ENCODE results near the gene MED12L.

MED12L gene

DNA sequence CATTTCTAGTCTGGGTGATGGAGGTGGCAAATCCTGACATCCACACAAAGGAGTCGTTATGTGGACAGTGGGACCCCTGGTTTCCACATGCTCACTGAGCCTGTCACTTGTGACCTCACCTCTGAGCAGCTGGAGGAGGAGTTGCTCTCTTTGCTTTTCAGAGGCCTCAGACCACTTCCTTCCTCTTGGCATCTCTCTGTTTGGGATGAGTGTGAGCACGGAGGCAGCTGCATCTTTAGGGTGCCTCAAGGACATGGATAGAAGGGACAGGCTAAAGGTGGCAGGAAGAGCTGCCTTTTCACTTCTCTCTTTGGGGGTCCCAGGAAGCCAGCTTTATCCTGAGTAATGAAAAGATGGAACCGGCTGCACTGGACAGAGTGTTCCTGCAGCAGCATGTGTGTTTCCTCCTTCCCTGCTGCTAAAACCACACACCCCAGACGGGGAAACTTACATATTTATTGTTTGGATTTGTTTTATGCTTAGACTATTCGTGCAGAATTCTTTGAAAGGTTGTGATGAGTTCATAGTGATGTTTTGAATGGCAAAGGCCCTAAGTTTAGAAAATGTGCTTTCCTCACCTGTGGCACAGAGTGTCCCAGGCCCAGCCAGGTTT is 85.8 kb downstream of the MED12L start:
- no peak for DNase-seq (ENCODE audit: low read depth in 2 of 2)

DNA sequence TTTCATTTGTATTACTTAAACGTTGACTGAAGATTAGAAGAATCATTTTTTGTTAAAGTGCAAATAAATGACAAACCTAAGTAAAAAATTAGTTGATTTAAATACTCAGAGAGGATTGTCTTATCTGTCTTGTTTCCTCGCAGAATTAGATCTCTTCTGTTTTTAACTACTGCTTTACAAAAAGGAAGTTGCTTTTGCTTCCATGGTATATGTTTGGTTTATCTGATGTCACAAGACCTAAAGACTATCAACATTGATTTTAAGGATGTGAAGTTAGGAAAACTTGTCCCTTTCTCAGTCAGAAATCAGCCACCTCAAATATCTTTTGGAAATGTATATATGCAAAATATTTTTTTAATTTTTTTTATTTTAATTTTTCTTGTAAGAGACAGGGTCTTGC is 88.9 kb downstream of the MED12L start:
- DNase-seq (ENCODE audit: low read depth in 2 of 2) = no peak

DNA sequence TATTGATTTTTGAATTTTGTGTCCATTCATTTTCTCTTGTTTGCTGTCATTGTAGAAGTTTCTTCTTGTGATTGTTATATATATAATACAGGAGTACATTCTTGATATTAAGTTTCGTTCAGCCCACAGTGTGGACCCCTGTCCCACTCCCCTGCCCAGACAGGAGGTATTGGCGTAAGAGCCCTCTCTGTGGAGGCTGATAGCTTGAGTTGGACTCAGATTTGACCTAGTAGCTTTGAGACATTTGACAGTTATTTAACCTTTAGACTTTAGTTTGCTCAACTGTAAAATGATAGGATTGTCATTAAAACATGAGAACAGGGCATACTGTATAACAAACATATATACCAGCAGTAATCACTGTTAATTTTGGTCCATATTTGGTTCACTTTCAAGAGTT is 90.5 kb downstream of the MED12L start:
- no peak for DNase-seq (ENCODE audit: low read depth in 2 of 2)

DNA sequence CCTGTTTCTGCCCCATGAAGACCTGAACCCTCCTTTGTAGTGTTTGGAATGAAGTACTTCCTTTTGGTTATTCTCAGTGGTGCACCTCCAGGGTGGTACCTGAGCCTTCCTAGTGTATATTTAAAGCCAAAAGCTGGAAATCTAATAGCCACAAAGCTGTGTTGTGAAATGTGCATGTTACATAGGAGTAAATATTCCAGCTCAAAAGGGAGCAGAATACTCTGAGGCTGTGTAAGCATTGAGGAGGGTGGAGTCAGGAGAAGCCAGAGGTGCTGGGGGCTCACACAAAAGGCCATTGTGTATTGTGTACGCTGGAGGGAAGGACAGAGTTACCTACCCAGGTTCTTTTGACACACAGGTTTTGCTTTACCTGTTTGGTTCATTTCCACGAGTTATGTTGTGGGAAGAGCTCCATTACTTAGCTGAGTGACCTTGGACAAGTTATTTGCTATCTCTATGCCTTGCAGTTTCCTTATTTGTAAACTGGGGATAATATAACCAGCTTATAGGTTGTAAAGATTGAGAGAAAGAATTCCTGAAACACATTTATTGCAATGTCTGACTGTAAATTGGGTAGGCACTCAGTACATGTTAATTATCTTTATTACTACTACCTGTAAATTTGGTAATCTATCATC is 92.9 kb downstream of the MED12L start:
- no peak for DNase-seq (ENCODE audit: low read depth in 2 of 2)

DNA sequence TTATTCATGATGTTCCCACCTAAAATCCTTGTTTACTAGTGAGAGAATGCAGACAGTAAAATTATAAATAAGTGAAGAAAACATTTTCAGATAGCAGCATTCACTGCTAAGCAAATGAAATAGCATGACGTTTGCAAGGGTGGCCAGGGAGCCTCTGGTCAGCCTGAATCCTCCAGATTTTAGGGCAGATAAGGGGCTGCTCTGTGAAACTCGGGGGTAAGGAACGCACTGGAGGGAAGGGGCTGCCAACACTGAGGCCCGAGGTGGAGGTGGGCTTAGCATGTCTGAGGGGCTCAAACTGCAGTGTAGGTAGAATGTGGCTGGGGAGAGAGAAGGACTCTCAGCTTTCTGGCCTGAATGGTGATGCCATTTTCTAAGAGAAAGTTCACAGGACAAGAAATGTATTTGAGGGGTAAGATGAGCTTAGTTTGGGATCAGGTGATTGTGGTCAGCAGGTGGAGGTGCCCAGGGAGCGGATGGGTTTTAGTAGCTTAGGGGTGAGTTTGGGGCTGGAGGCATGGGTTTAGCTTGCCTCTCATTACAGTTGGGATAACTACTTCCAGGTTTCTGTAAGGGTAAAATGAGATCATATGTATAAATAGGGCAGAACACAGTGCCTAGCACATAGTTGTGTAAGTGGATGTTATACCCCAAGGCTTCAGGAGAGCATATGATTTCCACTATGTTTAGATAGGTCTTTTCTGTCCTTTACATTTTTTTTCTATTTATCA is 97.0 kb downstream of the MED12L start:
- DNase-seq (ENCODE audit: low read depth in 2 of 2) = no peak

DNA sequence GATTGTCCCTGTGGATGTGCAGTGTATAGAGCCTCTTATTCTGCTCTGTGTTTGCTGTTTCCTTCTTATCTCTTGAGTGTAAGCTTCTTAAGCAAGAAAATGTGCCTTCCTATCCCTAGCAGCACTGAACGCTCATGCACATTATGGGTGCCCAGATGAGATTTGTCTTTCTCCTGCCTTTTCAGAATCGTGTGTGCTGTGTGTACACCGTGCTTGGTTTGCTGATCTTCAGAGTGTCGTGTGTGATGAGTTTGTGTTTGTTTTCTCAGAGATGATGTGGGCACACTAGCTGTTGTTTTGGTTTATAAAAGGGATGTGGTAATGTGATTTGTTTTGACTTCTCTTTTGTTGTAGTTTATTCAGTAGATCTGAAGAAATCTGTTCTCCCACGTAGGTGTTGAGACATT is 97.8 kb downstream of the MED12L start:
- no peak for DNase-seq (ENCODE audit: low read depth in 2 of 2)

DNA sequence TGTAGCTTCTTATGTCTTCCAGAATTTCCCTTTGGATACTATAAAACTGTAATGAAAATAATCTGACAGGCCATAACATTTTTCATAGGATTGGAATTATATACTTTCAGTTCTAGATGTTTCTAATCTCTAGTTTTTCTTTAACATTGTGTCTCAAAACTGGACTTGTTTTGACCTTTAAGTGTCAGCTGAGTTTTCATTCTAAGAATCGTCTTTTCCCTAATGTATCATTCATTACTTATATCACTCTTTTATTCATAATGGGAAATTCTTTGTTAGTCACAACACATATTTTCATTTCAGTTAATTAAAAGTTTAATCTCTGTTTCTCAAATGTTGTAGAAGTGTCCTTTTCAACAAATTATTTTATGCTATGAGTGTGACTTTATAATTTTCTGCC is 105.6 kb downstream of the MED12L start:
- no peak for DNase-seq (ENCODE audit: low read depth in 2 of 2)

DNA sequence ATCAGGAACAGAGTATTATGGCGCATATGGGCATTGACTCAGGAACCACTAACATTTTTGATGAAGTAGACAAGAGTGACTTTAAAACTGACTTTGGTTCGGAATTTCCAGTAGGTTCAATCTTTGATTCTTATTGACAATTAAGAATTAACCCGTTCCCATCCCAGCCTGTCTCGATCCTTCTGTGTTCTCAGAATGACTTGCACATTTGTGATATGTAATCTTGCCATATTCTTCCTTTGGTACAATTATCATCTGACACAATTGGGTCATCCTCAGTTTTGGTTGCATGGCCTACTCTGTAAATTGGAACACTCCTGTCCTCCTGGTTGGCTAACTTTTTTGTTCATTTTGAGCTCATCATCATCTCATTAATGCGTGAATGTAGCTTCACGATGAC is 107.1 kb downstream of the MED12L start:
- DNase-seq (ENCODE audit: low read depth in 2 of 2) = no peak

DNA sequence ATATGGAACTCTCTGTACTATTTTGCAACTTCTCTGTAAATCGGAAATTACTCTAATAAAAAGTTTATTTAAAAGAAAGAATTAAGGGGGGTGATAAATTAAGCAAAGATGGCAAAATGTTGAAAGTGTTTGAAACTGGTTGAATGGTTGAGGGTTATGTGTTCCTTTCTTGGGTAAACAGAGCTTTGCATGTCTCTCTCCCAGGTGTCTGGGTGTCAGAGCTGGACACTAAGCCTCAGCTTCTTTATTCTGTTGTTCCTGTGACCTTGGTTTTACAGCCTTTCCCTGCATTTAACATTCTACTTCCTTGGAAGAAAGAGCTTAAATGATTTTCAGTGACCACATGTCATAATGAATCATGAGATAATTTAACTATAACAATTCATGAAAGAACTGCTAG is 110.4 kb downstream of the MED12L start:
- no peak for DNase-seq (ENCODE audit: low read depth in 2 of 2)

DNA sequence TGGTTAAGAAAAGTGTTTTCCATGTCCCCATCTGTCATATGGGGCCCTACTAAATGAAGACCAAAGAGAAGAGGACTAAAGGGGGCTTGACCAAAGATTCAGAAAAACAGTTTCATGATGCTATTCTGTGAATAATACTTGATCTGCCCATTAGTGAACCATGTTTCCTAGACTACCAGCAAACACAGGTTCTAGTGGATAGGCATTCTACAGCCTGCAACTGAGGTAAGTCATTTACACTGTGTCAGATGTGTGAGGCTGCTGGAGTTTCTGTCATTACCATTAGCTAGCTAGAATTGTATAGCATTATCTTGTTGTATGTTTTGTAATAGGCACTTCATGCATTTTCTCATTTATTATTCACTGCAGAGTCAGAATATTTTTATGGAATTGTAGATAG is 111.0 kb downstream of the MED12L start:
- no peak for DNase-seq (ENCODE audit: low read depth in 2 of 2)

DNA sequence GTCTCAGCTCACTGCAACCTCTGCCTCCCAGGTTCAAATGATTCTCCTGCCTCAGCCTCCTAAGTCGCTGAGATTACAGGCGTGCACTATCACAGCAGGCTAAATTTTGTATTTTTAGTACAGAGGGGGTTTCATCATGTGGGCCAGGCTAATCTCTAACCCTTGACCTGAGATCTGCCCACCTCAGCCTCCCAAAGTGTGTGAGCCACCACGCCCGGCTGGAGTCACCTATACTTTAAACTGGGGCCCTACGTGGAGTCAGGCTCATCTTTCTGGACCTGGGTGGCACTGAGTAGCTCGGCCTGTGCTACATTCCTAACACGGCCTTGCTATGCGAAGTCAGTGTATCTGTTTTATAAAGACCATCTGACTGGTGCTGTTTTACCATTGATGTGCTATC is 111.8 kb downstream of the MED12L start:
- no peak for DNase-seq (ENCODE audit: low read depth in 2 of 2)

DNA sequence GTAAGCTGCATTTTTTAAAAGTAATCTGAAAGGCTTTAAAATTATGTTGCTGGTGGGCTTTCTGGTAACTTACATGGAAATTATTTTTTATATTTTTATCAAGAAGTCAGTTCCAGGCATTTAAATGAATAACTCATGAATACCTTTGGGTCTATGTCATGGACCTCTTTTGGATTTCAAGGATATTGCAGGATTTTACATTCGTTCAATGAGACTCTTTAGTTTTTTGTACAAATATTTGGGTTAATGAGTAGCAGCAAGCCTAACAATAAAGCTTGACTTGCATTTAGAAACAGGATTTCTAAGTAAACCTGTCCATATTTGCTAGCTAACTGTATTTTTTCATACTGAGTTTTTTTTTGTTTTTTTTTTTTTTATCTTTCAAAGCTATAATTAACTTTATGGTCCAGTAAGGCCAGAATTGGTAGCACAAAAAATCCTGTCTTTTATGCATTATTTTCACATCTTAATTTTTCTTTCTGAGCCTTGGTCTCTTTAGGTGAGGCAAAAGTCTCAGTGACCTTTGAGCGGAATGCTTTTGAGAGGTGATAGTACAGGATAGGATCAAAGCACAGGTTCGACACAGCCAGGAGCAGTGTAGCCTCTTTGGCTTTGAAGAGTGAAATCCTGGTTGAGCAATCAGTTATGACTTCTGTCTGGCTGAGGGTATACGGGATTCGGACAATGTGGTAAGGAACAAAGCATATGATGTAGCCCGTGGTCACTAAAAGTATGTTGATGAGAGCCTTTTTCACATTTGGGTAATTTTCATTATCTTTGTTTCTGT is 112.7 kb downstream of the MED12L start:
- no peak for DNase-seq (ENCODE audit: low read depth in 2 of 2)

DNA sequence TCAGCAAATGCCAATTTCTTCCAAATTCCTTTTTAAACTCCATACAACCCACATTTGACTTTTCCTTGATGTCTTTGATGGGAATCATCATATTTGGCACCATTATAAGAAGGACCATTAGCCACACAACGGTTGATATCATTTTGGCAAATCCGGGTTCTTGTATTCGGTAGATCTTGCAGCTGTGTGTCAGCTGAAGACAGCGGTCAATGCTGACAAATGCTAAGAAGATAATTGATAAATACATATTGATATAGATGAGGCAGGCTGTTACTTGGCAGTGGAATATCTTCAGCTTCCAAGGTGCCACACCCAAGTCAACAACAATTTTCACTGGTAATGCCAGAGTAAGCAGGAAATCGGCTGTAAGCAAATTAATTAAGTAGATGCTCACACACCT is 113.4 kb downstream of the MED12L start:
- DNase-seq (ENCODE audit: low read depth in 2 of 2) = no peak

DNA sequence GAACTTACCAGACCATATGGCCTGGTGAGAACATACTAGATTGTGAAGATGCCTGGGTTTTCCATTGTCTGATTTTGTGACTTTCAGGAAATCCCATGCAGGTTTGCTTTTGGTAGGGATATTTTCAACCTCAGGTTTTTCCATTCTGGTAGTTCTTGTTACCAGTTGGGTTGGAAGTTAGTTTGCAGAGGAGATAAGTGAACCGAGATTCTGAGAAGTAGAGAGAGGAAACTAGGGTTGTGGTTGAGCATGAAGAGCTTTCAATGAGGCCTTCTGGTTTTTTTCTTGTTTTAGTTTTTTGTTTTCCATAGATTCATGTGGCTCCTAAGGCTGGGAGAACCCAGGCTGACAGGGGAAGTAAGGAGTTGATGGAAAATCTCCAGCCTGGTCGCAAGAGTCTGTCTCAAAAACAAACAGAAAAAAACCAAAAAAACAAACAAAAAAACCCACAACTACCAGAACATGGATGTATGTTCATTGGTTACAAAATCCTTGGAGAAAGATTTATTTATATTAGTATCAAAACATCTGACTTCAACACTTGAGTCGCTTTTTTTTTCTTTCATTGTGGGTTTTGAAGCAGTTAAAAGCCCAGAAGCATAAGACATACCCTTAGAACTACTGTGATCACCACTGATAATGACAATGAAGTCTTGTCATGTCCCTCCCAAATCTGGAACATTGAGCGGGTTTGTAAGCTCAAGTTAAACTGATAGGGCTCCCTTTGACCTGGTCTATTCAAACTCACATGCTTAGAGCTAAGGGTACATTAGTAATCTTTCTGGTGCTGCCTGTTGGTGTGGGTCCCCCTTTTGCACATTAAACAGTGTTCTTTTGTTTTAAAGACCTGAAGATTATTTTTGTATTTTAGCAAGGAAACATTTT is 114.3 kb downstream of the MED12L start:
- no peak for DNase-seq (ENCODE audit: low read depth in 2 of 2)

DNA sequence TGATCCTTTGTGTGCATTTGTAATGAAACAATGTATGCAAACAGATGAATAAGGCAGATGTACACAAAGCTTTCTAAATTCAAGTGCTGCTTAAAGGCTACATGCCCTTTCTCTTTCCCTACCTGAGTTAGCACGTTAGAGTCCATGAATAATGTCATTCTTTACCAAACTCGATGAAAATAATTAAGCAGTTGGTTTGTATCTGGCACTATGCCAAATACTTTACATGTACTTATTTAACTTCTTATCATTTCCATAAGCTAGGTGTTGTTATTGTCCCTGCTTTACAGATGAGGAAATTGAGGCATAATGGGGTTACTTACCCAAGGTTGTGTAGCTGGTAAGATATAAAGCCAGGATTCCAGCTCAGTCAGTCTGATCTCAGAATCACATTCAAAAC is 115.1 kb downstream of the MED12L start:
- DNase-seq (ENCODE audit: low read depth in 2 of 2) = no peak

DNA sequence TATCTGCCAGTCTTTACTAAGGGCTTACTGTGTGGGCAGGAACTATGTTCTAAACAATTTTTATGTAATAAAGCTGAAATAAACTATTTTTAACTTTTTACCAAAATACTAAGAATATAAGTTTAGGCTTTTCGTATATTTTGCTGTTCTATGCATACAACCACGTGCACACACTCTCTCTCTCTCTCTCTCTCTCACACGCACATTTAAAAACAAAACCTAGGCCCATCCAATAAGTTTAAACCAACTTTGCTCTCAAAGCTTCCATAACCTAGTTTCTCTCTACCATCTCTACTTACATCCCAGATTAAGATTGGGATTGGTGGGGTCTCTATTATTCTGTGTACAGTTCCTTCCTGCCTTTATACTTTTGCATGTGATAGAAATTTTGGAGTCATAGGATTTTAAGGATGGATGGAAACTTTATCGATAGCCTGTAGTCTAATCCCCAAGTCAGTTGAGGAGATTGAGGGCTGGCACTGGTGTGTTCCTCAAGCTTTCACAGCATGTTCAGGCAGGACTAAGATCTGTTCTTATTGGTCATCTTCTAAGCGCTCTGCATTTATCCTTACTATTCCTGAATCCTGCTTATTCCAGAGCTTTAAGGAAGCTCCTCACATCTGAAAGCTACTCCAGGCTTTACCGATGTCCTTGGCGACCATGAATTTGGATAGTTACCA is 115.7 kb downstream of the MED12L start:
- no peak for DNase-seq (ENCODE audit: low read depth in 2 of 2)

DNA sequence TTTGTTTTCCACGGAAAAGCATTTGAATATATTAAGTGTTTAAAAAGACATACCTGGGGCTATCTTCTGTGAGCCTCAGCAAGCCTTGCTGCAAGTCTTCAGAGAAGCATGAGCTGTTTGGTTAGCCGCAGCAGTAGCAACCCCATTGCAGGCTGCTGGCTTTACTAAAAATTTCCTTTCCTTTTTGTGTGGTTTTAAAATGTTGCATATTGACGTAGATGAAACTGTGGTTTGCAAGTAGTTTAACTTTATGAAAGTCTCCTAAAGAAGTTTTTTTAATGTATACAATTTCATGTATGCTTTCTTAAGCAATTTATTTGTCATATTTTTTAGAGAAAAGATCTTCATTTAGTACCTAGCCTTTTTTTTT is 117.6 kb downstream of the MED12L start, which contains the start of gene GPR171:
TSS of gene GPR171 (minus strand) at position 166 of the 370 bp plus-strand sequence. CDS start 3,830 bp downstream, outside the sequence.
- peak in 1 of 2 donors; percentile 35 for DNase-seq (ENCODE audit: low read depth in 2 of 2)

DNA sequence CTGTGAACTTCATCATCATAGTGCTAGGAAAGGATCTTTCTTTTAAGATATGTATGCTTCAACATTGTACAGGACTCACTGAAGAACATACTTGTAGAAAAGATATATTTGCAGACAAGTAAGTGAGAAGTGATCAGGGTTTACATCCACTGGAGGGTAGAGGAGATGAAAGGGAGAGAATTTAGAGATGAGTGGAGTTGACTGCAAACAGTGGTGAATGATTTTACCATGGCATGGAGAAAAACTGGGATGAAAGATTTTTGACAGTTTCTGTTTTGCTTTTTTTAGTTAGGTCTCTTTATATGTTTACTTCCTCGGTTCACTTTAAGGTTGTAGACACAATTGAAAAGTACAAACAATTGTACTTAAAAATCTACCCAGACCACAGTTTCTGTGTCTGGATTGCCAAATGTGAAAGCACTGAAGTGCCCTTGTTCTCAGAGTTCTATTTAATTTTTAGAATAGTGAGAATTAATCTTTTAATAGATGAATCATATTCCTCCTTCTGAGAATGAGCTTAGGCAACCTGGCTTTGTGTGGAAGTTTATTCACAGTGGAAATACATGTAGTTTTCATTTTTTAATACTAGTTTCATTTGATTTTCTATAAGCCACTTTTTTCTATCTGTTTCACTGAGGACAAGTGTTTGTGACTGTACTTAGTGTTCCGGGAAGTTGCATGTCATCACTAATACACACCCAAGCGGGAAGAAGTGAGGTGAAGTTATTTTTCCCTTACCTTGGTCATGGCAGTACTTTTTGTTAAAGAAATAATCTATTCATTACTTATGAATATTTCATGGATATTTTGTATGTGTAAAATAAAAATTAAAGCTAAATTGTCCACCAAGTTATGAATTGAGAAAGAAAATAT is 119.3 kb downstream of the MED12L start:
- no peak for DNase-seq (ENCODE audit: low read depth in 2 of 2)

DNA sequence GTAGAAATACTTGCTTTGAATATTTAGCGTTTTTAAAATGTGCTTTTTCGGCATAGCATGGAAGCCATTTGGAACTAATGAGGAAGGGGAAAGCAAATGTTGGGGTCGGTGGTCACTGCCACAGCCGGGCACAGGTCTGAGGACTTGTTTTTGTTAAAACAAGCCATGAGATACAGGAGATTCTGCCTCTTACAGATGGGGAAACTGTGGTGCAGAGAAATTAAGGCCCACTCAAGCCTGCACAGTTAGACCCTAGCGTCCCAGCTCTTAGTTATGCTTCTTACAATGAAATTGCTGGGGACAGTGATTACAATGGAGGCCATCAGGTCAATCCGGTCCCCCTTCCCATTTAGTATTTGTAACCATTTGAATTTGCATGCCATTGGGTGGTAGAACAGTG is 120.0 kb downstream of the MED12L start:
- DNase-seq (ENCODE audit: low read depth in 2 of 2) = no peak

DNA sequence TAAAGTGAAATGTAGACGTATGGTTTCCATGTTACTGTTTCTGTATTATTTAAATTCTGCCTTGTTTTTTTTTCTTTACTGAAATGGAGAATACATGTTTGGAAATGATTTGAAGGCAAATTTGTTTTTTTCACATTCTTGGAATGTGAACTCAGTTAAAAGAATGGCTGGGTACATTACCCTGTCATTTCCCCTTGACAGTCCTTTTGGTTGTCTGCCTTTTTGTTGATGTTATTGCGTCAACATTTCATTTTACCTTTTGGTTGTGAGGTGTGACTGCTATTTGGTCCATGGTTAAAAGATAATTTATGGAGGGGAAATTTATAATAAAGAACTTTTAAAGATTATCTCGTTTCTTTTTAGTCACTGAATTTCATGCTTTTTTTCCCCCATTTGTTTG is 120.7 kb downstream of the MED12L start:
- DNase-seq (ENCODE audit: low read depth in 2 of 2) = no peak

Measured in activated CD4-positive, alpha-beta T cell treated with anti-CD3 and anti-CD28 coated beads for 24 hours (primary cell).